WTC11 (cell line): ENCODE measurements around the gene ID4.

Source experiments
- ATF3 ChIP-seq: sonication (generic); formaldehyde crosslinking; conservative IDR thresholded peaks from 2 replicates; pipeline ENCODE4 v1.8.1; 2022; ENCODE audit warnings: mild to moderate bottlenecking, missing genetic modification reagents
- ESRRA ChIP-seq: sonication (generic); formaldehyde crosslinking; IDR thresholded peaks from 2 replicates; pipeline ENCODE4 v1.8.1; 2022; ENCODE audit warnings: mild to moderate bottlenecking, missing genetic modification reagents, borderline replicate concordance
- TEAD1 ChIP-seq: sonication (generic); formaldehyde crosslinking; IDR thresholded peaks from 2 replicates; pipeline ENCODE4 v1.8.0; 2022; ENCODE audit warnings: mild to moderate bottlenecking, missing genetic modification reagents
- TEAD4 ChIP-seq: sonication (generic); formaldehyde crosslinking; IDR thresholded peaks from 2 replicates; pipeline ENCODE4 v1.8.0; 2022; ENCODE audit warnings: mild to moderate bottlenecking, missing genetic modification reagents
- ZBTB43 ChIP-seq: sonication (generic); formaldehyde crosslinking; IDR thresholded peaks from 2 replicates; pipeline ENCODE4 v1.8.1; 2023; ENCODE audit warnings: mild to moderate bottlenecking, missing genetic modification reagents
- ZNF281 ChIP-seq: sonication (generic); formaldehyde crosslinking; IDR thresholded peaks from 2 replicates; pipeline ENCODE4 v1.8.0; 2023; ENCODE audit warnings: mild to moderate bottlenecking, missing genetic modification reagents
- TF ChIP-seq, protein P1 (sequence below): fragments of 200-600 bp; IDR thresholded peaks from 2 replicates; pipeline ENCODE4 v1.8.0; 2022; ENCODE audit warnings: antibody characterized with exemption

DNA sequence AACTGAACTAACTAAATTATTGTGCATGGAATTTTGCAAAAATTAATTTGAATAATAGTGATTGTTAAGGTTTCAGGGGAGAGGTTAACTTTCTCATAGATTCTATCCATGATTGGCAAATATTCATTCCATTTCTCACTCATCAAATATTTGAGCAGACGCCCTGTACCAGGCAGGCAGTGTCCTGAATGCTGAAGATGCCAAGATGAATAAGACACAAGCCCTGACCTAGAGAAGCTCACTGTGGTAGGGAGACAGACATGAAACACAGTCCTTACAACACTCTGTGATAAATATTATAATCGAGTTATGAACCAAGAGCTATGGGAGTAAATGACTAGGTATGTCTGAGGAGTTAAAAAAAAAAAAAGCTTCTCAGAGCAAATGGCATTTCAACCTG is 18.4 kb upstream of the ID4 start:
- TF ChIP-seq, protein P1, sequence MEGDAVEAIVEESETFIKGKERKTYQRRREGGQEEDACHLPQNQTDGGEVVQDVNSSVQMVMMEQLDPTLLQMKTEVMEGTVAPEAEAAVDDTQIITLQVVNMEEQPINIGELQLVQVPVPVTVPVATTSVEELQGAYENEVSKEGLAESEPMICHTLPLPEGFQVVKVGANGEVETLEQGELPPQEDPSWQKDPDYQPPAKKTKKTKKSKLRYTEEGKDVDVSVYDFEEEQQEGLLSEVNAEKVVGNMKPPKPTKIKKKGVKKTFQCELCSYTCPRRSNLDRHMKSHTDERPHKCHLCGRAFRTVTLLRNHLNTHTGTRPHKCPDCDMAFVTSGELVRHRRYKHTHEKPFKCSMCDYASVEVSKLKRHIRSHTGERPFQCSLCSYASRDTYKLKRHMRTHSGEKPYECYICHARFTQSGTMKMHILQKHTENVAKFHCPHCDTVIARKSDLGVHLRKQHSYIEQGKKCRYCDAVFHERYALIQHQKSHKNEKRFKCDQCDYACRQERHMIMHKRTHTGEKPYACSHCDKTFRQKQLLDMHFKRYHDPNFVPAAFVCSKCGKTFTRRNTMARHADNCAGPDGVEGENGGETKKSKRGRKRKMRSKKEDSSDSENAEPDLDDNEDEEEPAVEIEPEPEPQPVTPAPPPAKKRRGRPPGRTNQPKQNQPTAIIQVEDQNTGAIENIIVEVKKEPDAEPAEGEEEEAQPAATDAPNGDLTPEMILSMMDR: no peak
- TF ChIP-seq ZNF281: no peak
- no peak for TF ChIP-seq ZBTB43
- no peak for TF ChIP-seq ATF3
- no peak for TF ChIP-seq TEAD4
- no peak for TF ChIP-seq TEAD1 (CRISPR knock-in tag)
- TF ChIP-seq ESRRA (CRISPR knock-in tag): no peak
